IPS-NIHi11 (cell line): ENCODE measurements around the gene SRPK2.
"Not testable (repeated sequence)": the region's sequence is repeated elsewhere in the genome, so short reads cannot be mapped to it uniquely, and the experiment has no call there.

Experiments
- DNase-seq: peaks from one replicate; pipeline ENCODE4 v3.0.0; 2012; ENCODE audit warnings: mixed read lengths, low spot score

Gene SRPK2

DNA sequence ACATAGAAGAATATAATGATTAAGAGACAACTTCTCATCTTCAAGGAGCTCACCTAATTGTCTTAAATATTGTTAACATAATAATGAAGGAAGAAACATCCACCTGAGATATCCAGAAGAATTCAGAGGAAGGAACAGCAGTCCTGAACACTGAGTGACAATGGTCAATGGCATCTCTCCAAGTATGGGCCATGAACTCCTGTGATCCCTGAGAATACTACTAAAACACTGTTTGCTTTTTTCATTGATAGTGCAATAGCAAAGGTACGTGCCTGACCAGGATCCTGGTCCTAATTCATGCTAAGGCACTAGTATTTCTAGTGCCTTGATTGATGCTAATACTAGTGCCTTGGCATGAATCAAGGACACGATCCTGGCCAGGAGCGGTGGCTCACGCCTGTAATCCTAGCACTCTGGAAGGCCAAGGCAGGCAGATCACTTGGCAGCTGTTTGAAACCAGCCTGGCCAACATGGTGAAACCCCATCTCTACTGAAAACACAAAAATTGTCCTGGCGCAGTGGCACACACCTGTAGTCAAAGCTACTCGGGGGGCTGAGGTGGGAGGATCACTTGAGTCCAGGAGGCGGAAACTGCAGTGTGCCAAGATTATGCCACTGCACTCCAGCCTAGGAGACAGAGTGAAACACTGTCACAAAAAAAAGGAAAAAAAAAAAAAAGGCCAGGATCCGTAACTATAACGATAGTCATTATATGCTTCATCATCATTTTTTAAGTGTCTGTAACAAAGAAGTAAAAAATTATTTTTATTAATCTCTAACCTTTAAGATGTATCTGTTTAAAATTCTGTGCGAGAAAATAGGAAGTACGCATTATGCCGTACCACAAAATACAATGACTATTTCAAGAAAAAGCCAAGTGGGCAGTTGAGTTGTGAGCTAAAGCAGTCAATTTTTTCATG lies 49.1 kb downstream of the SRPK2 start:
- DNase-seq = no peak

- DNase-seq = no peak
These were observed 51.2 kb downstream of the SRPK2 start for GRCh38 chr7:105337529-105337928.

- DNase-seq = no peak
These were observed 52.7 kb downstream of the SRPK2 start for GRCh38 chr7:105336009-105336408.

DNA sequence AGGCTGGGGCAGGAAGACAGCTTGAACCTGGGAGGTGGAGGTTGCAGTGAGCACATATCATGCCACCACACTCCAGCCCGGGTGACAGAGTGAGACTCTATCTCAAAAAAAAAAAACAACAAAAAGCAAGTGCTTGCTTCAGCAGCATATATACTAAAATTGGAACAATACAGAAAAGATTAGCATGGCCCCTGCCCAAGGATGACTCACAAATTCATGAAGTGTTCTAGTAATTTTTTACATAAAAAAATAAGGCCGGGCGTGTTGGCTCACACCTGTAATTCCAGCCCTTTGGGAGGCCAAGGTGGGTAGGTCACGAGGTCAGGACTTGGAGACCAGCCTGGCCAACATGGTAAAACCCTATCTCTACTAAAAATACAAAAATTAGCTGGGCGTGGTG lies 56.1 kb downstream of the SRPK2 start:
- DNase-seq = not testable (repeated sequence)

DNA sequence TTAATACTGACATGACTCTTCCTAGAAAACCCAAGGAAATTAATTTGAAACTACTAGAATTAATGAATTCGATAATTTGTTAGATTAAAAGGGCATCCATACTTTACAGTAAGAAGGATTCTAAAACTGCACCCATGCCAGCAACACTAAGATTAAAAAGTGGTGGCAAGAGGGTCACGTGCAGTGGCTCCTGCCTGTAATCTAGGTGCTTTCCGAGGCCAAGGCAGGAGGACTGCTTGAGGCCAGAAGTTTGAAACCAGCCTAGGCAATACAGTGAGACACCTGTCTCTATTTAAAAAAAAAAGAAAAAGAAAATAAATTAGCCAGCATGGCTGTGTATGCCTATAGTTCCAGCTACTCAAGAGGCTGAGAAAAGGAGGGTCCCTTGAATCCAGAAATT lies 58.2 kb downstream of the SRPK2 start:
- DNase-seq = no peak

DNA sequence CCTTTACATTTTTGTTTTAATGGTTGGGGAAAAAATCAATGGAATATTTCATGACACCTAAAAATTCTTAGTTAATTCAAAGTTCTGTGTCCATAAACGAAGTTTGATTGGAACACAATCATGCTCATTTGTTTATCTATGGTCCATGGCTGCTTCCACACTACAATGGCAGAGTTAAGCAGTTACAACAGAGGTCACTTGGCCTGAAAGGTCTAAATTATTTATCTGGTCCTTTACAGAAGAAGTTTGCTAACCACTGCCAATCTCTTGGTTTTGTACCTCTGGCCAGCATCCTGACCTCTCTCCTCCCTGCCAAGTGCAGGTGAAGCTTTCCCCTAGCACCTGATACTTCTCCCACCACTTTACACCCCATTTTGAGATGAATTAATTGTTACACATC lies 61.5 kb downstream of the SRPK2 start:
- DNase-seq = no peak

DNA sequence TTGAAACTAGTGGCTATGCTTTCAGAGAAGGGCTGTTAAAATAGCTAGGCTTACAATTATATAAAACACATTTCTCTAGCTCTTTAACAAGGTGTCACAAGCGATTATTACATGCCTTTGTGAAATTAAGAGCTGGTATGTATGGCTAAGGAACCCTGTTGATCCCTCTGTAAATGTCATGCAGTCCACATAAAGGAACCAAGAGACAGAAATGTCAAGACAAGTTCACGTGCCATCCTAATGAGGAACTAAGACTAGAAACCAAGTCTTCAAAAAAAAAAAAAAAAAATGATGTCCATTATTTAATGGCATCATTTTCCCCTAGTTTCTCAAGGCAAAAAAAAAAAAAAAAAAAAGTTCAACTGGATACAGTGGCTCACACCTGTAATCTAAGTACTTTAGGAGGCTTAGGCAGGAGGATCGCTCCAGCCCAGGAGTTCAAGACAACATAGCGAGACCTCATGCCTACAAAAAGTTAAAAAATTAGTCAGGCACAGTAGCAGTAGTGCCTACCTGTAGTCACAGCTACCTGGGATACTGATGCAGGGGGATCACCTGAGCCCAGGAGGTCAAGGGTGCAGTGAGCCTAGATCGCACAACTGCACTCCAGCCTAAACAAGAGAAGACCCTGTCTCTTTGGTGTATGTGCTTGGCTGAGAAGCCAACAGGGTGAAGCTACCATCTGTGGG lies 63.4 kb downstream of the SRPK2 start:
- DNase-seq = no peak

DNA sequence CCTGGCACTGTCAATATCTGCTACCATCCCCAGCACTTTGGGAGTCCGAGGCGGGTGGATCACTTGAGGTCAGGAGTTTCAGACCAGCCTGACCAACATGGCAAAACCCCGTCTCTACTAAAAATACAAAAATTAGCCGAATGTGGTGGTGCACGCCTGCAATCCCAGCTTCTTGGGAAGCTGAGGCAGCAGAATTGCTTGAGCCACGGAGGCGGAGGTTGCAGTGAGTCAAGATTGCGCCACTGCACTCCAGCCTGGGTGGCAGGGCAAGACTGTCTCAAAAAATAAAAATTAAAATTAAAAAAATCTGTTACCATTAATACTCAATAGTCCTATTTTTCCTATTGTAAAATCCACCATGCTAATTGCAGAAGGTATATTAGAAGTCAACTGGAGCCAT lies 64.1 kb downstream of the SRPK2 start:
- not testable (repeated sequence) for DNase-seq

- no peak for DNase-seq
These were observed 65.4 kb downstream of the SRPK2 start for GRCh38 chr7:105323366-105323765.

DNA sequence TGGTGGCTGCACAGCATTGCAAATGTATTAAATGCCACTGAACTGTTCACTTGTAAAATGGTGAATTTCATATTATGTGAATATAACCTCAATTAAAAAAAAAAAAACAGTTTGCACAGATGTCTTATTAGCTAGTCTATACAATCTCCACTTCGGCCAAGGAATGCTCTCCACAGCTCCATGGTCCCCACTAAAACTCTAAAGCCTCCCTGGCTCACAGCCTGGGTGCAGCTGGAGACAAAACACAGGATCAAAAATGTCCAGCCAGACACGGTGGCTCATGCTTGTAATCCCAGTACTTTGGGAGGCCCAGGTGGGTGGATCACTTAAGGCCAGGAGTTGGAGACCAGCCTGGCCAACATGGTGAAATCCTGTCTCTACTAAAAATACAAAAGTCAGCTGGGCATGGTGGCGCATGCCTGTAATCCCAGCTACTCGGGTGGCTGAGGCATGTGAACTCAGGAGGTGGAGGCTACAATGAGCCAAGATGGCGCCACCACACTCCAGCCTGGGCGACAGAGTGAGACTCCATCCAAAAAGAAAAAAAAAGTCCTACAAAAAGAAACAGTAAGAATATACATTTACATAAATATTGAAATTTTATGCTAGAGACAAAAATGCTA lies 66.0 kb downstream of the SRPK2 start:
- no peak for DNase-seq

DNA sequence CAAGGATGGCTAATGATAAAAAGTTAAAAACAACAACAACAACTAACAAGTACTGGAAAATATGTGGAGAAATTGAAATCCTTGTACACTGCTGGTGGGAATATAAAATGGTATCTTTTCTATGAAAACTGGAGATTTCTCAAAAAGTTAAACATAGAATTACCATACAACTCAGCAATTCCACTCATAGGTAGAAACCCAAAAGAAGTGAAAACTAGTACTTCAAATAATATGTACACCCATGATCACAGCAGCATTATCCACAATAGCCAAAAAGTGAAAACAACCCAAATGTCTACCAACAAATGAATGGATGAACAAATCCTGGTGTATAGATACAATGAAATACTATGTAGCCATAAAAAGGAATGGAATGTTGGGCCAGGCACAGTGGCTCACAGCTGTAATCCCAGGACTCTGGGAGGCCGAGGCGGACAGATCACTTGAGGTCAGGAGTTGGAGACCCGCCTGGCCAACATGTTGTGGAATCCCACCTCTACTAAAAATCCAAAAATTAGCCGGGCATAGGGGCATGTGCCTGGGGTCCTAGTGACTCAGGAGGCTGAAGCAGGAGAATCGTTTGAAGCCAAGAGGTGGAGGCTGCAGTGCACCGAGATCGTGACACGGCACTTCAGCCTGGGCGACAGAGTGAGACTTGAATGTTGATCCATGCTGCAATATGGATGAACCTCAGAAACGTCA lies 66.8 kb downstream of the SRPK2 start:
- no peak for DNase-seq

DNA sequence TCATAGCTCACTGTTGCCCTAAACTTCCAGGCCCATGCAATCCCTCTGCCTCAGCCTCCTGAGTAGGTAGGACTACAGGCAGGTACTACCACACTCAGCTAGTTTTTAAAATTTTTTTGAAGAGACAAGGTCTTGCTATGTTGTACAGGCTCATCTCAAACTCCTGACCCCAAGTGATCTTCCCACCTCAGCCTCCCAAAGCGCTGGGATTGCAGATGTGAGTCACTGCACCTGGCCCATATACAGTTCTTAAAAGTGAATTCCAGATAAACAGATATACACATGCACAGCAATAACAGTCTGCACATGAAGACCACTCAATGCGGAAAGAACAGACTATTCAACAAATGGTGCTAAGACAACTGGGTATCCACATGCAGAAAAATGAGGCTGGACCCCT lies 67.8 kb downstream of the SRPK2 start:
- DNase-seq = no peak

GRCh38 chr7:105319578-105319977 lies 69.1 kb downstream of the SRPK2 start:
- DNase-seq = no peak

DNA sequence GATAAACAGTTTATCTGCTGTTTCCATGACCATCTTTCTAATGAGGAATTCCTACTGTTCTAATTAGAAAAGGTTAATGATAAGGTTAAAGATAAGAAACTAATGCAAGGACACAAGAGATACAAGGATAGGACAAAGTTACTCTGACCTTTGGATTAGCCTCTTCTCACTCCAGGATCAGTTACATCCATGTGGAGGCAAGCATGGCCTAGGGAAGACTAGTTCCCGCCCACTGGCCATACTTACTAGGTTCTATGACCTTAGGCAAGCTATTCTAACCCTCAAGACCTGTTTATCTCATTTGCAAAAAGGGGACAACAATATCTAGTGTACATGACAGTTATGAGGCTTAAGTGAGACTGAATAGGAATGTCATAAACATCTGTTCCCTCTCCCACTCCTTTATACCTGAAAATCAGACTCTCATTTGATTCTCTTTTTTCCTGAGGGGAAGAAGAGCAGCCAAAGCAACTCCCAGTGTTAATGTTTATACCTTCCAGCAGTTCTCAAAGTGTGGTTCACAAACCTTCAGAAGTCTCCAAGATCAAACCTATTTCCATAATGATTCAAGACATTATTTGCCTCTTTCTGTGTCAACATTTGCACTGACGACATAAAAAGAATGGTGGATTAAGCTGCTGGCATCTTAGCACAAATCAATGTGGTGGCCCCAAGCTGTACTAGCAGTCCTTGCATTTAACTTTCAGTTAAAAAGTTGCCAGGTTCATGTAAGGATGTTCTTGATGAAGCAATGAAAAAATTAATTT lies 72.0 kb downstream of the SRPK2 start:
- DNase-seq = no peak

DNA sequence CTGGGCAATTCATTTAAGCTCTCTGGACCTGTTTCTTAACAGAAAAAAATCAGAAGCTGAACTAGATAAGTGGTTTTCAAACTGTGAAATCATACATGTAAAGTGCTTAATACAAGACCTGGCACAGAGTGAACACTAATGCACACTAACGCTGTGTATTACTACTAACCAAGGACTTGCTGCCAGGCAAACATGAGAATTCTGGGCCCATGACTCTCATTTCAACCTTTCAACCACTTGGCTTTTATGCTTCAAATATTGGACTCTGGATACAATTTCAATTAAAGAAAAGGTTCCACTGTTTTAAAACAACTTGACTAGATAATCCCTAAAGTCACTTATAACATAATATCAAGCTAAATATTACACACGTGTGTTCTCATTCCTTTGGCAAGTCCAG lies 73.4 kb downstream of the SRPK2 start:
- DNase-seq = no peak

DNA sequence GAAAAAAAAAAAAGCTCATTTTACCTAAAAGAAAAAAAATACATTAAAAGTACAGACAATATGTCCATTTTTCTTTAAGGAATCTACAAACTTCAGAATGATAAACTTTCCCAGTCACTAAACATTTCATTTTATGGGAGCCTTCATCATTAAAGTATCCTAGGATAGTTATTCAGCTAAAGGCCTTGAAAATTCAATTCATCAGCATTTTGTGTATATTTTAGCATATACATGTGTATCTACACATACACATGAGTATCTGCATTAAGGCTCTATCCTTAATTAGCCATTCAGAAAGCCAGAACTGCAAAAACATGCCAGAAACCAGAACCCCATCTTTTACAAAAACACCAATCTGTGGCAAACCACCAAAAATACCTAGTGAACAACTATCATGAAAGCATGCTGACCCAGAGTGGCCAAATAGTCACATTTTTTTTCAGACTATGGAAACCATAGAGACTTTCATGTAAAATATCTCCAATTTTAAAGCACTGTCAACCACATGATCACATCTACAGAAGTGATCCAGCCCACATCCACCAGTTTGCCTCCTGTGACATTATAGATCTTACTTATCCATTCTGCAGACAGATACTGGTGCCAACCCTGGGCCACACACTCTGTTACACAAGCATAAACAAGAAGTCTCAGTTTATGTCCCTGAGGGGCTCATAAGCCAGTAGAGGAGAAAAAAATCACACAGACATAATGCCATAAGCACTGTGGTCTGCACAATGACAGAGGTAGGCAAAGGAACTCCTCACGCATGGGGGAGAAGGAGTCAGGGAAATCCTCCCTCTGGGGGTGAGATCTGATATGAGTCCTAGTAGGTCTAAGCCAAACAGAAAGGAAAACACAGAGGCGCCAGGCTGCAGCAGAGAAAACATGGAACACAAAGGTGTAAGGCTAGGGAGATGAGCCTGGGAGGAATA lies 79.2 kb downstream of the SRPK2 start:
- no peak for DNase-seq

- no peak for DNase-seq
These were observed 81.5 kb downstream of the SRPK2 start for GRCh38 chr7:105307163-105307672.

- no peak for DNase-seq
These were observed 82.4 kb downstream of the SRPK2 start for GRCh38 chr7:105306298-105306748.

- no peak for DNase-seq
These were observed 83.1 kb downstream of the SRPK2 start for GRCh38 chr7:105305633-105306032.
